Omental fat pad (tissue), 4 donors: ENCODE data around the gene GOLGA6L7. TPM values are rescaled to one million over a fixed set of nuclear protein-coding genes. Genes with fewer than 3 reads are reported as not detected.
"Not testable (repeated sequence)": the region's sequence is repeated elsewhere in the genome, so short reads cannot be mapped to it uniquely, and the experiment has no call there.

Source experiments
- ATAC-seq: fragments of 150-250 bp; one replicate; pipeline ENCODE4 v1.9.1; 2016; ENCODE audit warnings: mild to moderate bottlenecking, moderate library complexity; ENCODE audit not compliant: low FRiP score
- DNase-seq: peaks from one replicate; pipeline ENCODE4 v3.0.0-alpha.2; 2019; ENCODE audit warnings: low spot score
- total RNA-seq, 4 donors: library from RNA; depleted of rRNA; stranded (reverse); fragments of >200 nt; gene quantifications; one replicate each; pipeline ENCODE4 v1.1.0, GENCODE V29; 2016

The GOLGA6L7 gene
- total RNA-seq, 4 donors from 2014 or later = not detected

GRCh38 chr15:28843520-28843919 lies 4.9 kb downstream of the GOLGA6L7 start:
- DNase-seq, ATAC-seq: not testable (repeated sequence)

- not testable (repeated sequence) for ATAC-seq, DNase-seq
These were observed 6.2 kb downstream of the GOLGA6L7 start for GRCh38 chr15:28842210-28842609.

- not testable (repeated sequence) for ATAC-seq
These were observed 8.2 kb downstream of the GOLGA6L7 start for GRCh38 chr15:28840285-28840684.

GRCh38 chr15:28834957-28835585 lies 13.4 kb downstream of the GOLGA6L7 start:
- not testable (repeated sequence) for DNase-seq, ATAC-seq

More at GRCh38 chr15:28840285-28840684, 8.2 kb downstream of the GOLGA6L7 start:
- not testable (repeated sequence) for DNase-seq

DNA sequence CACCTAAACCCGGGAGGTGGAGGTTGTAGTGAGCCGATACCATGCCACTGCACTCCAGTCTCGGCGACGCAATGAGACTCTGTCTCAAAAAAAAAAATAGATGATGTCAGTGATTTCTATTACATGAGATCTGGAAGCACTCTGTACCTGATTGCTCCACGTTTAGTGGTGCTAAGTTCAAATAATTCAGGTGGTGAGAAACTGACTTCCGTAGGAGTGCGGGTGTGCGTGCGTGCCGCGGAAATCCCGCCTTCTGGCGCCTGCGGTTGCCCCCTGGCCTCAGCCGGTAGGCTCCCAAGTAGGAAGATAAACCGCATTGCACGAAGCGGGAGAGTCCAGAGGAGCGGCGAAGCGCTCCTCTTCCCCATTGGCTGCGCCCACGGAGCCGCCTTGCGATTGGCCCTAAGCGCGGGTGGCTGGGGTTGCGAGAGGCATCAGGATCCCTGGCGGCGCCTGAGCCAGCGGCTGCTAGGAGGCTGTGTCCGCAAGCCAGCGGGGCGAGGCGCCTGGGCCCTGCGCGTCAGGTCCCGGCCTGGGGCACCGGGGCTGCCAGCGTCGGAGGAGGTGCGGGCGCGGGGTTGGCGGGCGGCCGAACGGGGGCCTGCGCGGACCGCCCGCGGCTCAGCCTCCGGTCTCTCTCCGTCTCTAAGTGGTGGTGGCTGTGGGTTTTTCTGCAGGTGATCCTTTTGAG lies 16.4 kb downstream of the GOLGA6L7 start:
- ATAC-seq = peak; percentile 89
- DNase-seq = peak; percentile 25

GRCh38 chr15:28821420-28821819 lies 27.0 kb downstream of the GOLGA6L7 start:
- ATAC-seq = not testable (repeated sequence)

GRCh38 chr15:28819930-28820295 lies 28.5 kb downstream of the GOLGA6L7 start:
- DNase-seq = not testable (repeated sequence)

More at GRCh38 chr15:28821420-28821819, 27.0 kb downstream of the GOLGA6L7 start:
- DNase-seq = not testable (repeated sequence)

GRCh38 chr15:28819019-28819929 lies 29.2 kb downstream of the GOLGA6L7 start:
- not testable (repeated sequence) for DNase-seq, ATAC-seq

More at GRCh38 chr15:28819930-28820295, 28.5 kb downstream of the GOLGA6L7 start:
- ATAC-seq = not testable (repeated sequence)

DNA sequence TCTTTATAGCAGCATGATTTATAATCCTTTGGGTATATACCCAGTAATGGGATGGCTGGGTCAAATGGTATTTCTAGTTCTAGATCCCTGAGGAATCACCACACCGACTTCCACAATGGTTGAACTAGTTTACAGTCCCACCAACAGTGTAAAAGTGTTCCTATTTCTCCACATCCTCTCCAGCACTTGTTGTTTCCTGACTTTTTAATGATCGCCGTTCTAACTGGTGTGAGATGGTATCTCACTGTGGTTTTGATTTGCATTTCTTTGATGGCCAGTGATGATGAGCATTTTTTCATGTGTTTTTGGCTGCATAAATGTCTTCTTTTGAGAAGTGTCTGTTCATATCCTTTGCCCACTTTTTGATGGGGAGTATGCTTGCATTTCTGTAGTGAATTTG lies 30.3 kb downstream of the GOLGA6L7 start:
- not testable (repeated sequence) for ATAC-seq, DNase-seq

DNA sequence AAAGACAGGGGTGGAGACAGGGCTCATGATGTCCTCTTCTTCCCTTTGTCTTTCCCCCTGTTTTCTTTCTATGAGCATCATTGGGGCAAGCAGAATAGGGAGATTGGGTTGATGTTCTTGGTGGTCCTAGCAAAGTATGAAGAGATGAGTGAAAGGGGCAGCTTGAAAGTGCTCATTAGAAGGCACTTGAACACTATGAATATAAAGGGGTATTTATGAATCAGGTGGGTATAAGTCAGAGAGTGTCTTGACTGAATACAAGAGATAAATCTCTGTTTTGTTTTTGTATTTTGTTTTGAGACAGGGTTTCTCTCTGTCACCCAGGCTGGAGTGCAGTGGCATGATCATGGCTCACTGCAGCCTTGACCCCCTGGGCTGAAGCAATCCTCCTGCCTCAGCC lies 34.4 kb downstream of the GOLGA6L7 start:
- ATAC-seq = not testable (repeated sequence)

GRCh38 chr15:28813392-28813791 lies 35.1 kb downstream of the GOLGA6L7 start:
- DNase-seq, ATAC-seq: not testable (repeated sequence)

More for the DNA sequence above, 34.4 kb downstream of the GOLGA6L7 start:
- not testable (repeated sequence) for DNase-seq

DNA sequence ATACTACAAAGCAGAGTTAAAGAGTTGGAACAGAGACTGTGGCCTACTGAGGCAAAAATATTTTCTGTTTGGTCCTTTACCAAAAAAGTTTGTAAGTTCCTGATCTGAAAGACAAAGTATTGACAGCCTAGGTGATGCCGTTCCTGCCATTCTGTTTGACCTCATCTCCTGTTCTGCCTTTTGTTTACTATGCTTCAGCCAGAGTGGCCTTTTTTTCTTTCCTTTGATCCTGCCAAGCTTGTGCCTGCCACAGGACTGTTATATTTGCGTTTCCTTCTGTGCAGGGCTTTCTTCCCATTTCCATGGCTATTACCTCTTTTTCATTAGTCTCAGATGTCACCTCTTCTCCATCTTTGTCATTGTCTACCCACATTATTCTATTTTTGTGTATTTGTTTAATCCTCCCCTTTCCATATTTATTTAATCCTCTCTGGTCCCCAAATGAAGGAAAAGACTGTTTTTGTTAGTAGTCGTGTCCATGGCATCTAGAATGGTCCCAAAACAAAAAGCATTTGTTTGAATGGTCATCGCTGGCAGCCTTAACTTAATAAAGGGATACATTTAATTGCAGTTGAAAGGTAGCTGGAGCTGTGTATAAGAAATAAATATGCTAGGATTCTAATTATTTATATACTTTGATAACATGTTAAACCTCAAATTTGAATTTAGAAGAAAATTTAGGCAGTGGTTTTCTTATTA lies 36.4 kb downstream of the GOLGA6L7 start:
- DNase-seq, ATAC-seq: not testable (repeated sequence)

DNA sequence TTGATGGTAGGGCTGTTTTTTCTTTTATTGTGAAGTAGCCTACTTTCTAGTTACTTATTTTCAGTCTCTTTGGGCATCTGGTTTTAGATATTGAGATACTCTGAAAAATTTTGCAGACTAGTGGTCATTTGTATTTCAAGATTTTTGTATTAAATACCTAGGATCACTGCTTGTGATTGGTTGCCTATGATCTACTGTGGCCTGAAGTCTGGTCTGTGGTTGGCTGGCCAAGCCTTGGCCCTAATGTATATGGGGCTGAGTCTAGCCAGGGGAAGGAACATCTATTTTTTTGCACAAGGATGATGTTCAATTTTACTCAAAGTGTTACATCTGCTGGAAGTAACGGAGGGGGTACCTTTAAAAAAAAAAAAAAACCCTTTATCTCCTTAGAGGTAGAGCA lies 38.0 kb downstream of the GOLGA6L7 start:
- not testable (repeated sequence) for ATAC-seq

GRCh38 chr15:28808136-28808535 lies 40.3 kb downstream of the GOLGA6L7 start:
- not testable (repeated sequence) for DNase-seq, ATAC-seq

More for the DNA sequence above, 38.0 kb downstream of the GOLGA6L7 start:
- not testable (repeated sequence) for DNase-seq

GRCh38 chr15:28800366-28800765 lies 48.1 kb downstream of the GOLGA6L7 start:
- DNase-seq, ATAC-seq: not testable (repeated sequence)

DNA sequence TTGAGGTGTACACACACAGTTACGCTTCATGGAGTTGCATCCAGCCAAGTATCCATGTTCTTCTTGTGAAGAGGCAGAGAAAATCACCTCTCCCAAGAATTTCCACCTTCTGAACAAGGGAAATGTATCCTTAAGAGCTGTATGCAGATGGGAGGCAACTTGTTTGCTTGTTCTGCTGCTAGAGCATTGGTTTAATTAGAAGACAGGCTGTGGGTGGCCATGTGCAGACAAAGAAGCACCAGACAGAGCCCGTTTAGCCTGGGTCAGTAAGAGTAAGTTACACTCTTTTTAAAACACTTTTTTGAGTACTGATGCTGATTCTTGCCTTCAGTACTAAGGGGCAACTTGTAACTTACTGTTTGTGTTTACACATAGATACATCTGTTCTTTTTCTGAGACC lies 50.2 kb downstream of the GOLGA6L7 start:
- not testable (repeated sequence) for ATAC-seq, DNase-seq

GRCh38 chr15:28794231-28794630 lies 54.2 kb downstream of the GOLGA6L7 start:
- not testable (repeated sequence) for ATAC-seq, DNase-seq
